T-helper 2 cell treated with Interferon-gamma antibody and Interleukin-4, amounts not matched to agents 5 μg/mL and 100 μg/mL, for 36 hours (primary cell): ENCODE results near the gene PSMB10.
"Not testable (repeated sequence)": the region's sequence is repeated elsewhere in the genome, so short reads cannot be mapped to it uniquely, and the experiment has no call there.

Experiments used
- DNase-seq: peaks from one replicate; pipeline ENCODE4 v3.0.0; 2021; ENCODE audit warnings: low spot score
- H3K27ac Mint-ChIP-seq: one replicate; pipeline ENCODE4 v1.8.0; 2021; ENCODE audit warnings: mild to moderate bottlenecking, mixed read lengths
- H3K27me3 Mint-ChIP-seq: one replicate; pipeline ENCODE4 v1.8.0; 2021; ENCODE audit warnings: low read depth, mixed read lengths
- H3K36me3 Mint-ChIP-seq: one replicate; pipeline ENCODE4 v1.8.0; 2021; ENCODE audit warnings: low read depth, mixed read lengths
- H3K4me1 Mint-ChIP-seq: one replicate; pipeline ENCODE4 v1.8.0; 2021; ENCODE audit warnings: low read depth, mixed read lengths
- H3K4me3 Mint-ChIP-seq: one replicate; pipeline ENCODE4 v1.8.0; 2022; ENCODE audit warnings: mild to moderate bottlenecking, moderate library complexity, mixed read lengths
- H3K9me3 Mint-ChIP-seq: one replicate; pipeline ENCODE4 v1.8.0; 2021; ENCODE audit warnings: mixed read lengths

The PSMB10 gene

DNA sequence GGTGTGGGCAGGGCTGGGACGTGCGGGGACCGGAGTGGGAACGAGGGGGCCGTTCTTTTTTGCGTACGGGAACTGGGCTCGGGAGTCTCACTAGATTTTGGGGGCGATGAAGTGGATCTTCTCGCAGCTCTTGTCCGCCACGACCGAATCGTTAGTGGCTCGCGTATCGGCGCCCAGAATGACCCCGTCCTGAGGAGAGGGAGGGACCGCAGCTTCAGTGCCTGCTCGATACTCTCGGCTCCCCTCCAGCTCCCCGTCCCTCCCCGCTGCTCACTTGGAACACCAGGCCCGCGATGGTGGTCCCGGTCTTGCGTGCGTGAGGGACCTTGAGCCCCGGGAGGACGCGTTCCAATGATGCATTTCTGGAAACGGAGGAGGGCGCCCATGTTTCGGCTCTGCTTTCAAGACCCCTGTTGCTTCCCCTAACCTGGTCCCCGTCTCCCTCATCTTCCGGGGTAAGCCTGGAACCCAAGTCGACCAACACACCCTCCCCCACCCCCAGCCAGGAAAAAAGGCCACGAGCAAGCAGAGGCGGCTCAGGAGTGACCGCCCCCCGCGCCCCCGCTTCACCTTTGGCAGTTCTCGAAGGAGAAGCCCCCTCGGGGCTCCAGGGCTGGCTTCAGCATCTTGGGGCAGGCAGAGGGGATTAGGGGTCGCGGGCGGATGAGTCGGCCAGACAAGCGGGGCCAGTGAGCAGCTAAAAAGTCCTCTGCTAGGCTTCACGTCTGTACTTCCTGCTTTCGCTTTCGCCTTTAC, at the start of gene PSMB10:
Gene PSMB10, minus strand, starts transcription at position 727 of the 756 bp plus-strand sequence. Its CDS starts 101 bp downstream, at position 626.
- Mint-ChIP-seq H3K27me3 (no peaks in the 10 kb centered on the region), H3K4me1 (peaks cover 26% of the 10 kb centered on the region), H3K36me3 (peaks cover 56% of the 10 kb centered on the region), H3K9me3 (no peaks in the 10 kb centered on the region), H3K27ac (peak within 1 kb of the TSS; percentile 98), H3K4me3 (peak within 1 kb of the TSS; percentile 100)
- no peak for DNase-seq

GRCh38 chr16:67982011-67982696, 45.5 kb upstream of the PSMB10 start:
- H3K4me3 Mint-ChIP-seq: no peak overlapping the region
- H3K27me3 Mint-ChIP-seq: no peaks in the 10 kb centered on the region
- no peaks in the 10 kb centered on the region for H3K36me3 Mint-ChIP-seq
- H3K4me1 Mint-ChIP-seq: peaks cover 17% of the 10 kb centered on the region
- no peak overlapping the region for H3K27ac Mint-ChIP-seq
- DNase-seq: no peak
- no peaks in the 10 kb centered on the region for H3K9me3 Mint-ChIP-seq

DNA sequence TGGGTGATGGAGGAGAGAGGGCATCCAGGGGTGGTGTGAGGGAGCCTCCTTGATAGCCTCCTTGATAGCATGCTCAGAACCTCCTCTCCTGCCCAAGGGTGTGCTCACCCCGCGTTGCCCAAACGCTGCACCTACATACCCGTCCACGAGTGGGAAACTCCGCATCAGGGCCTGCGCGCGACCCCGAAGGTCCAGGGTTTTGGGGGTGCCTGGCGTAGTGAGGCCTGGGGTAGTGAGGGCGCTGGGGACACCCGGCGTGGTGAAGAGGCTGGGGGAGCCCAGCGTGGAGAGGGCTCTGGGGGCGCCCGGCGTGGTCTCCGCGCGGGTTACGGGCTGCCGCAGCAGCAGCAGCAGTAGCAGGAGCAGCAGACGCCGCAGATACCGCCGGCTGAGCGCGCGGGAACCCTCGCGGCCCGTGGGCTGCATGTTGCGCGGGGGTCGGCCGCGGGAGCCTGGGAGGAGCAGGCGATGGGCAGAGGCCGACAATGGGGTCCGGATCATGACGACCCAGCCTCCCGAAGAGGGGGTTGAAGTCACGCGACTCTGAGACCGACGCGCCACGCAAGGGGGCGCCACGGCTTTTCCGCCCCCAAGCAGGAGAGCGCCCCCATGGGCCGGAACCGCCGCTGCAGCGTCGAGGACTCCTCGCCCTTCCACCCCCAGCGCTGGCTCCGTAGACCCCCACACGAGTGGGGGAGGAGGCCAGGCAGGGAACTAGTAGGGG, 43.5 kb upstream of the PSMB10 start, which contains the start of gene DPEP3:
Gene DPEP3, minus strand, starts transcription at position 545 of the 724 bp plus-strand sequence. Its CDS starts 119 bp downstream, at position 426.
- DNase-seq: no peak
- no peak within 1 kb of the TSS for H3K4me3 Mint-ChIP-seq
- no peak within 1 kb of the TSS for H3K27ac Mint-ChIP-seq
- H3K36me3 Mint-ChIP-seq: no peaks in the 10 kb centered on the region
- no peaks in the 10 kb centered on the region for H3K27me3 Mint-ChIP-seq
- H3K4me1 Mint-ChIP-seq: peaks cover 17% of the 10 kb centered on the region
- no peaks in the 10 kb centered on the region for H3K9me3 Mint-ChIP-seq

DNA sequence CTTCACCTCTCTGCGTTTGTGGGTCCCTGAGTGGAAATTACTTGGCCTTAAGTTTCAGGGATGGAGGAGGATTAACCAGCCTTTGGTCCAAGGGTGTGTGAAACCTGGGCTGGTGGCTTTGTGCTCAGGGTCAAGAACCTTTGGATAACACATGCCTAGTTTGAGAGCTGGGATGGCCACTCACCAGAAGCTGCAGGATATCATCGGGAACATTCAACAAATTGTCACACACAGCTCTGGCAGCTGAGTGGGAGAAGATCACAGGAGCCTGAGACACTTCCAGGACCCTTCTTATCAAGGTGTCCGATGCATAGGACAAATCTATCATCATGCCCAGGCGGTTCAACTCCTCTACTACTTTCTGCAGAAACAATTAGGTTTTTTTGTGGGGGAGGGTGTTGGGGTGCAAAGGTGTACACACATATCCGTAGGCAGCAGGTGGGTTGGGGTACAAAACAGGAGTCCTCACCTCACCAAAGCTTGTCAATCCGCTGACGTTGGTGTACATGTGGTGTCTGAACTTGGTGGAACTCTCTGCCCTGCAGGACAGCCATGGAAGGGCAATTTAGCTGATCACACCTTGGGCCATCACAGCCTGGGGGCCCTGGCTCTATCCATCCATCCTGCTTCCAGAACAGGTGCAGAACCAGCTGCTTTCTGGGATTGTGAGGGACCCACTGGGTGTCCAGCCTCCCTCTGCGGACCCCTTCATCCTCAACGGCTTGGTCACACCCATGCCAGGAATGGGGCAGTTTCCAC, 41.0 kb upstream of the PSMB10 start:
- Mint-ChIP-seq H3K4me3 (no peak overlapping the region), H3K9me3 (no peaks in the 10 kb centered on the region), H3K4me1 (no peaks in the 10 kb centered on the region)

GRCh38 chr16:67977005-67977404, 40.4 kb upstream of the PSMB10 start:
- no peak overlapping the region for H3K27ac Mint-ChIP-seq
- no peak overlapping the region for H3K4me3 Mint-ChIP-seq
- peaks cover 2% of the 10 kb centered on the region for H3K27me3 Mint-ChIP-seq
- no peak for DNase-seq
- H3K36me3 Mint-ChIP-seq: no peaks in the 10 kb centered on the region
- H3K9me3 Mint-ChIP-seq: no peaks in the 10 kb centered on the region
- H3K4me1 Mint-ChIP-seq: no peaks in the 10 kb centered on the region

More for the DNA sequence above, 41.0 kb upstream of the PSMB10 start:
- H3K27me3 Mint-ChIP-seq: peaks cover 2% of the 10 kb centered on the region
- DNase-seq: no peak
- no peaks in the 10 kb centered on the region for H3K36me3 Mint-ChIP-seq
- no peak overlapping the region for H3K27ac Mint-ChIP-seq

DNA sequence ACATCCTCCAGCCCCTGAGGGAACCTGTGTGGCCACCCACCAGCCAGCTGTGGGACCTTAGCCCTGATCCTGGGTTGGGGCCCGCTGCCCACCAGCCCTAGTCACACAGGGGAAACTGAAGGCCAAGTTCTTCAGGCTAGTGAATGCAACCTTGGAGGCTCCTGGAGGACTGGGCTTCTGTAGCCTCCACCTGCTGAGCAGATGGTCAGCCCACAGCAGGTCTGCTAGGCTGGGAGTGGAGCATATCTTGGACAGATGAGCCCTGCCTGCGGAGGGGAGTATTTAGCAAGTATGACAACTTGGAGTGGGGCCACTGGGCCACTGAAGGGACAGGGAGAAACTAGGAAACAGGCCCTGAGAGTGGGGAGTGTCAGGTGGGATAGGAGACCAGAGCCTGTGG, 39.6 kb upstream of the PSMB10 start:
- H3K27me3 Mint-ChIP-seq: peaks cover 2% of the 10 kb centered on the region
- H3K4me1 Mint-ChIP-seq: no peaks in the 10 kb centered on the region
- H3K4me3 Mint-ChIP-seq: no peak overlapping the region
- H3K36me3 Mint-ChIP-seq: no peaks in the 10 kb centered on the region
- H3K9me3 Mint-ChIP-seq: no peaks in the 10 kb centered on the region
- no peak for DNase-seq
- no peak overlapping the region for H3K27ac Mint-ChIP-seq

DNA sequence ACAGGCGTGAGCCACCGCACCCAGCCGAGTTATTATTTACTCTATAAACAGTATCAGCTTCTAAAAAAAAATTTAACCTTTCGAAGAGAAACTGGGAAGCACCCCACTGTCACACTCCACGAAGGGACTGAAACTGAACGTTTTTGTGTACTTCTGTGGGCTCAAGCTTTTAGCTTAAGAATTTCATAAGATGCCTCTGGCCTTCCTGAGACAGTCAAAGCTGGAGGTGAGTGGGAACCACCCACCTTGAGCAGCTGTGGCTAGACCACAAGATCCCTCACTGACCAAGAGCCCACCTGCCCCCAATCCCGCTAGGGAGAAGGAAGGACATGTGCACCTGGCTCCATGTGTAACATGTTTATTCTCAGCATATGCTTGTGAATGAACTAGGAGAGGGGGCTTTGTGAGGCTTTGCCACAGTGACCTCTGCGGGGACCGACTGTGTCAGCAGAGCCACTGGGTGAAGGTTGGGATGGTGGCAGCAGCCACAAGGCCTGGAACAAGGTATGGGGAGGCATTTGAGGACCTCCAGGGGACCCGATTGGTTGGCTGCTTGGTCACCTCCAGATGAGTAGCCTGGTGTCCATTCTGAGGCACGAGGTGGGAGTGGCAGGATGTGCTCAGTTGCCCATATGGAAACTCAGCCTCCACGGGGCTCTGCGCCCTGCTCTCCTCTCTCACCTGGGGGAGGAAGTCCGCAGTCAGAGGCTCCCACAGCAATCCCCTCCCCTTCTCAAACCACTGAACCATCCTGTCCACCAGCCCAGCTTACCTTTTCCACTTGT, 38.9 kb upstream of the PSMB10 start:
- DNase-seq: no peak
- Mint-ChIP-seq H3K27me3 (peaks cover 2% of the 10 kb centered on the region), H3K27ac (no peak overlapping the region), H3K4me1 (no peaks in the 10 kb centered on the region), H3K36me3 (no peaks in the 10 kb centered on the region), H3K9me3 (no peaks in the 10 kb centered on the region), H3K4me3 (no peak overlapping the region)

DNA sequence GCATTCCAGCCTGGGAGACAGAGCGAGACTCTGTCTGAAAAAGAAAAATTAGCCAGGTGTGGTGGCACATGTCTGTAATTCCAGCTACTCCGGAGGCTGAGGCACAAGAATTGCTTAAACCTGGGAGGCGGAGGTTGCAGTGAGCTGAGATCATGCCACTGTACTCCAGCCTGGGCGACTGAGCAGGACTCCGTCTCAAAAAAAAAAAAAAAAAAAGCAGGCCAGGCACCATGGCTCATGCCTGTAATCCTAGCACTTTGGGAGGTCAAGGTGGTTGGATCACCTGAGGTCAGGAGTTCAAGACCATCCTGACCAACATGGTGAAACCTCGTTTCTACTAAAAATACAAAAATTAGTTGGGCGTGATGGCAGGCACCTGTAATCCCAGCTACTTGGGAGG, 35.6 kb upstream of the PSMB10 start:
- not testable (repeated sequence) for H3K27ac Mint-ChIP-seq, H3K4me1 Mint-ChIP-seq, H3K36me3 Mint-ChIP-seq, H3K4me3 Mint-ChIP-seq, H3K9me3 Mint-ChIP-seq, DNase-seq, H3K27me3 Mint-ChIP-seq

GRCh38 chr16:67971111-67971510, 34.5 kb upstream of the PSMB10 start:
- Mint-ChIP-seq H3K4me3 (peak overlapping the region; percentile 26), H3K27ac (no peak overlapping the region), H3K4me1 (peaks cover 15% of the 10 kb centered on the region), H3K9me3 (no peaks in the 10 kb centered on the region), H3K36me3 (no peaks in the 10 kb centered on the region), H3K27me3 (peaks cover 2% of the 10 kb centered on the region)
- DNase-seq: no peak

DNA sequence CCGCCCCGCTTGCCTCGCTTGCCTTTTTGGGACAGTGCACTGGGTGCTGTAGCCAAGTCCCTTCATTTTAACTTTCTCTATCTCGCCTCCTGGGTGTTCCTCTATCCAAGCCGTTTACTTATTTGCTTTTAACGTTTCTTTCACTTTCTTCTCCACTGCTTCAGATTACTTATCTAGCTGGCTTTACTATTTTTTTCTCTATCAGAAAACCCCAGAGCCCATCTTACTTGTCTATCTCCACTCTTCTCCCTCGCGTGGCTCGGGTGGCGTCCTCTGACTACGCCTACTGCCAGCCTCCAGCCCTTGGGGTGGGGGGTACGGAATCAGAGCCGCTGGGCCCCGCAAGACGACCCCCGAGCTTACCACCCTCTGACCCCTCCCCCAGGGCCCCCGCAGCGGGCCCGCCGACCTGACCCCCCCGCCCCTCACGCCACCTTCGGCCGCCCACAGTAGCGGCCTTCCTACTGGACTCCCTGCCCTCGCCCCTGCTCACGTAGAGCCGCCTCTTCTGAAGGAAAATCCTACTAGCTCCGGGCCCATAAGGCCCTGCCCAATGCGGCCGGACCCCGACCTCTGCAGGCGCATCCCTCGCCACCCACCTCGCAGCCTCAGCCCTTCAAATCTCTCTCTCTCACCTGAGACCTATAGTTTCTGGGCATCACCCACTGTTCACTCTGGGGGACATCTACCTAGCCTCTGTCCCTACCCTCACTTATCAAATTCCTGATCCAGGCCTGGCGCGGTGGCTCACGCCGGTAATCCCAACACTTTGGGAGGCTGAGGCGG, 32.8 kb upstream of the PSMB10 start:
- Mint-ChIP-seq H3K36me3 (peaks cover 3% of the 10 kb centered on the region), H3K9me3 (no peaks in the 10 kb centered on the region), H3K4me1 (peaks cover 19% of the 10 kb centered on the region), H3K27ac (peak overlapping the region; percentile 97), H3K27me3 (peaks cover 1% of the 10 kb centered on the region), H3K4me3 (peak overlapping the region; percentile 91)
- no peak for DNase-seq

GRCh38 chr16:67968400-67969253, 32.0 kb upstream of the PSMB10 start, which contains the start of gene SLC12A4:
SLC12A4 (minus strand) TSS chr16:67968637; CDS start chr16:67968553, 84 bp downstream.
- H3K36me3 Mint-ChIP-seq: peaks cover 3% of the 10 kb centered on the region
- H3K27ac Mint-ChIP-seq: peak within 1 kb of the TSS; percentile 97
- peak; percentile 92 for DNase-seq
- no peaks in the 10 kb centered on the region for H3K27me3 Mint-ChIP-seq
- peaks cover 19% of the 10 kb centered on the region for H3K4me1 Mint-ChIP-seq
- no peaks in the 10 kb centered on the region for H3K9me3 Mint-ChIP-seq
- peak within 1 kb of the TSS; percentile 99 for H3K4me3 Mint-ChIP-seq
